Measurements from ENCODE around the gene PFKM.
"Not testable (repeated sequence)": the region's sequence is repeated elsewhere in the genome, so short reads cannot be mapped to it uniquely, and the experiment has no call there.

PFKM gene

GRCh38 chr12:48119078-48119833 lies at the start of gene PFKM:
TSS of gene PFKM (plus strand) at chr12:48119364. CDS start at chr12:48122775, 3,411 bp downstream.
- DNase-seq, result peak; percentile 80 to 81

GRCh38 chr12:48070033-48070432 lies 49.1 kb upstream of the PFKM start:
- DNase-seq, result no peak

- no peak for DNase-seq
These were observed 48.4 kb upstream of the PFKM start for GRCh38 chr12:48070731-48071130.

- DNase-seq, result no peak
These were observed 47.4 kb upstream of the PFKM start for GRCh38 chr12:48071808-48072207.

GRCh38 chr12:48072266-48072665 lies 46.9 kb upstream of the PFKM start:
- no peak for DNase-seq

- no peak for DNase-seq
These were observed 44.9 kb upstream of the PFKM start for GRCh38 chr12:48074266-48074665.

- DNase-seq, result no peak
These were observed 43.3 kb upstream of the PFKM start for GRCh38 chr12:48075832-48076231.

- DNase-seq, result no peak
These were observed 42.1 kb upstream of the PFKM start for GRCh38 chr12:48077111-48077510.

GRCh38 chr12:48078901-48079300 lies 40.3 kb upstream of the PFKM start:
- DNase-seq, result no peak

GRCh38 chr12:48080285-48080684 lies 38.9 kb upstream of the PFKM start:
- no peak for DNase-seq

- no peak for DNase-seq
These were observed 38.3 kb upstream of the PFKM start for GRCh38 chr12:48080821-48081220.

GRCh38 chr12:48084066-48084465 lies 35.1 kb upstream of the PFKM start:
- no peak for DNase-seq

GRCh38 chr12:48084841-48085460 lies 34.2 kb upstream of the PFKM start:
- no peak for DNase-seq

- DNase-seq, result no peak
These were observed 32.8 kb upstream of the PFKM start for GRCh38 chr12:48086327-48086726.

- no peak for DNase-seq
These were observed 26.6 kb upstream of the PFKM start for GRCh38 chr12:48092611-48093010.

GRCh38 chr12:48104531-48104930 lies 14.6 kb upstream of the PFKM start:
- DNase-seq, result no peak

- peak; percentile 68 to 69 for DNase-seq
These were observed 13.8 kb upstream of the PFKM start for GRCh38 chr12:48105321-48105866.

- DNase-seq, result peak; percentile 93 to 95
These were observed 13.1 kb upstream of the PFKM start, which contains the start of gene SENP1 for GRCh38 chr12:48105867-48106680. TSS of gene SENP1 (minus strand) at chr12:48106079. CDS start at chr12:48101472, 4,607 bp downstream.

- peak in 1 of 2 experiments; percentile 22 for DNase-seq
These were observed 12.2 kb upstream of the PFKM start for GRCh38 chr12:48106681-48107613.

GRCh38 chr12:48109424-48109823 lies 9.7 kb upstream of the PFKM start:
- no peak for DNase-seq

GRCh38 chr12:48110691-48111311 lies 8.4 kb upstream of the PFKM start:
- no peak for DNase-seq

GRCh38 chr12:48111312-48111693 lies 7.9 kb upstream of the PFKM start:
- DNase-seq, result not testable (repeated sequence)

Data from activated T-cell treated with anti-CD3 and anti-CD28 coated beads, Interleukin-2, amount 50 U/mL, for 48 hours (primary cell).